Gastrocnemius medialis (tissue), 4 donors: ENCODE data around the gene NF2. TPM values are rescaled to one million over a fixed set of nuclear protein-coding genes. Genes with fewer than 3 reads are reported as not detected.

Experiments used
- ATAC-seq, 2 donors: fragments of 150-250 bp; one replicate each; pipeline ENCODE4 v1.9.1; 2016
- DNase-seq, 2 donors: peaks; one replicate each; pipeline ENCODE4 v3.0.0-alpha.2; 2019
- H3K27ac ChIP-seq, 4 donors: fragments of 200-600 bp; sonication (generic); 1 replicate in 1 of 4; 2 replicates in 3 of 4; pipeline ENCODE4 v1.5.1; 2016 to 2018; ENCODE audit warnings: mild to moderate bottlenecking in 2 of 4, moderate library complexity in 1 of 4
- H3K27me3 ChIP-seq, 3 donors: fragments of 200-600 bp; sonication (generic) in 2 of 3; 1 replicate in 1 of 3; 2 replicates in 2 of 3; pipeline versions ENCODE4 v1.5.1 to v1.6.0; 2016 to 2019; ENCODE audit warnings: mild to moderate bottlenecking in 1 of 3, moderate library complexity in 1 of 3
- H3K36me3 ChIP-seq, 2 donors: fragments of 200-600 bp; sonication (generic) in 1 of 2; one replicate each; pipeline ENCODE4 v1.5.1; 2017 to 2018
- H3K4me1 ChIP-seq, 2 donors: fragments of 200-600 bp; sonication (generic) in 1 of 2; one replicate each; pipeline ENCODE4 v1.5.1; 2016 to 2017; ENCODE audit warnings: mild to moderate bottlenecking in 2 of 2
- H3K4me3 ChIP-seq, 4 donors: fragments of 200-600 bp; sonication (generic) in 3 of 4; 1 replicate in 1 of 4; 2 replicates in 3 of 4; pipeline ENCODE4 v1.5.1; 2016 to 2019; ENCODE audit warnings: mild to moderate bottlenecking in 2 of 4
- H3K9me3 ChIP-seq, 3 donors: fragments of 200-600 bp; sonication (generic) in 2 of 3; 1 replicate in 1 of 3; 2 replicates in 2 of 3; pipeline ENCODE4 v1.5.1; 2016 to 2019
- POLR2A ChIP-seq, 2 donors: fragments of 450-650 bp; IDR thresholded peaks; one replicate each; pipeline ENCODE4 v1.6.1; 2017; ENCODE audit warnings: antibody characterized with exemption in 2 of 2, mild to moderate bottlenecking in 2 of 2, moderate library complexity in 2 of 2
- in situ Hi-C, 4 donors: fragments of 200-750 bp; cut with MboI; loops; one replicate each; pipeline versions ENCODE4 v1.15.0 to v1.8.0; 2017; ENCODE audit warnings: low sequenced_read_pairs in 4 of 4
- intact Hi-C: fragments of 100-400 bp; cut with DNase I; formaldehyde crosslinking; loops from one replicate; pipeline ENCODE4 v1.15.1; 2023; ENCODE audit warnings: low total_unique reads
- total RNA-seq, 4 donors: library from RNA; depleted of rRNA; stranded (reverse); fragments of >200 nt; gene quantifications; one replicate each; pipeline versions ENCODE4 v1.1.0 to v1.2.3, GENCODE V29; 2016
- TF ChIP-seq, protein P1 (sequence below), 5 experiments: fragments of 450-650 bp in 3 of 5; fragments of 200-600 bp in 2 of 5; sonication (generic) in 2 of 5; IDR thresholded peaks in 4 of 5; conservative IDR thresholded peaks in 1 of 5; 1 replicate in 4 of 5; 2 replicates in 1 of 5; pipeline ENCODE4 v1.5.1; 2016 to 2019; ENCODE audit warnings: antibody characterized with exemption in 5 of 5, mild to moderate bottlenecking in 3 of 5, moderate library complexity in 3 of 5

Gene NF2
- total RNA-seq, 4 donors from 2014 or later: 34.7 to 66.3 (median 48.2) TPM

GRCh38 chr22:29606320-29606719, 2.9 kb downstream of the NF2 start:
- intact Hi-C loops: loop anchor here (10.0 kb wide), 1 partner anchor 238 kb away; no protein-coding TSS in a partner anchor
- no peak for TF ChIP-seq POLR2A (IDR thresholded peaks at IDR 0.05)
- TF ChIP-seq, protein P1, sequence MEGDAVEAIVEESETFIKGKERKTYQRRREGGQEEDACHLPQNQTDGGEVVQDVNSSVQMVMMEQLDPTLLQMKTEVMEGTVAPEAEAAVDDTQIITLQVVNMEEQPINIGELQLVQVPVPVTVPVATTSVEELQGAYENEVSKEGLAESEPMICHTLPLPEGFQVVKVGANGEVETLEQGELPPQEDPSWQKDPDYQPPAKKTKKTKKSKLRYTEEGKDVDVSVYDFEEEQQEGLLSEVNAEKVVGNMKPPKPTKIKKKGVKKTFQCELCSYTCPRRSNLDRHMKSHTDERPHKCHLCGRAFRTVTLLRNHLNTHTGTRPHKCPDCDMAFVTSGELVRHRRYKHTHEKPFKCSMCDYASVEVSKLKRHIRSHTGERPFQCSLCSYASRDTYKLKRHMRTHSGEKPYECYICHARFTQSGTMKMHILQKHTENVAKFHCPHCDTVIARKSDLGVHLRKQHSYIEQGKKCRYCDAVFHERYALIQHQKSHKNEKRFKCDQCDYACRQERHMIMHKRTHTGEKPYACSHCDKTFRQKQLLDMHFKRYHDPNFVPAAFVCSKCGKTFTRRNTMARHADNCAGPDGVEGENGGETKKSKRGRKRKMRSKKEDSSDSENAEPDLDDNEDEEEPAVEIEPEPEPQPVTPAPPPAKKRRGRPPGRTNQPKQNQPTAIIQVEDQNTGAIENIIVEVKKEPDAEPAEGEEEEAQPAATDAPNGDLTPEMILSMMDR (IDR thresholded peaks at IDR 0.05 in 4 of 5, conservative IDR thresholded peaks at IDR 0.05 in 1 of 5): no peak
- in situ Hi-C loops: no loop called here
- no peaks in the 10 kb centered on the region for H3K27me3 ChIP-seq
- ATAC-seq (no peak), DNase-seq (no peak)
- no peak overlapping the region for H3K27ac ChIP-seq
- no peaks in the 10 kb centered on the region for H3K9me3 ChIP-seq
- H3K36me3 ChIP-seq: no peaks in the 10 kb centered on the region
- H3K4me1 ChIP-seq: peaks cover 11 to 16% of the 10 kb centered on the region in 2 donors
- H3K4me3 ChIP-seq: no peak overlapping the region

- in situ Hi-C loops (no loop called here), intact Hi-C loops (loop anchor here (10.0 kb wide), 1 partner anchor 237 kb away; no protein-coding TSS in a partner anchor)
- H3K27me3 ChIP-seq: no peaks in the 10 kb centered on the region
- no peak overlapping the region for H3K4me3 ChIP-seq
- H3K9me3 ChIP-seq: no peaks in the 10 kb centered on the region
- H3K4me1 ChIP-seq: peaks cover 11 to 16% of the 10 kb centered on the region in 2 donors
- DNase-seq: no peak
- H3K36me3 ChIP-seq: no peaks in the 10 kb centered on the region
- no peak overlapping the region for H3K27ac ChIP-seq
- TF ChIP-seq POLR2A (IDR thresholded peaks at IDR 0.05): no peak
- ATAC-seq: no peak
Measured at GRCh38 chr22:29607426-29607825, 4.0 kb downstream of the NF2 start.

GRCh38 chr22:29609139-29609538, 5.7 kb downstream of the NF2 start:
- no peaks in the 10 kb centered on the region for H3K36me3 ChIP-seq
- H3K27ac ChIP-seq: no peak overlapping the region
- DNase-seq: no peak
- no peaks in the 10 kb centered on the region for H3K27me3 ChIP-seq
- no peaks in the 10 kb centered on the region for H3K9me3 ChIP-seq
- intact Hi-C loops: loop anchor here (10.0 kb wide), 1 partner anchor 236 kb away; no protein-coding TSS in a partner anchor
- H3K4me3 ChIP-seq: no peak overlapping the region
- no peak for ATAC-seq
- in situ Hi-C loops: no loop called here
- TF ChIP-seq, protein P1 (IDR thresholded peaks at IDR 0.05 in 4 of 5, conservative IDR thresholded peaks at IDR 0.05 in 1 of 5): no peak
- no peak for TF ChIP-seq POLR2A (IDR thresholded peaks at IDR 0.05)
- peaks cover 11 to 15% of the 10 kb centered on the region in 2 donors for H3K4me1 ChIP-seq

- Histone ChIP-seq H3K27me3 (no peaks in the 10 kb centered on the region), H3K9me3 (no peaks in the 10 kb centered on the region), H3K27ac (no peak overlapping the region), H3K4me3 (no peak overlapping the region), H3K36me3 (no peaks in the 10 kb centered on the region), H3K4me1 (peaks cover 0 to 5% of the 10 kb centered on the region in 2 donors)
- in situ Hi-C loops (no loop called here), intact Hi-C loops (no loop called here)
- TF ChIP-seq, protein P1 (IDR thresholded peaks at IDR 0.05 in 4 of 5, conservative IDR thresholded peaks at IDR 0.05 in 1 of 5): no peak
- no peak for TF ChIP-seq POLR2A (IDR thresholded peaks at IDR 0.05)
- ATAC-seq (no peak), DNase-seq (no peak)
Measured at GRCh38 chr22:29610780-29611179, 7.3 kb downstream of the NF2 start.

- in situ Hi-C loops (no loop called here), intact Hi-C loops (no loop called here)
- H3K36me3 ChIP-seq: no peaks in the 10 kb centered on the region
- peaks cover 12 to 23% of the 10 kb centered on the region in 2 donors for H3K4me1 ChIP-seq
- ATAC-seq (no peak), DNase-seq (no peak)
- no peak overlapping the region for H3K4me3 ChIP-seq
- H3K9me3 ChIP-seq: no peaks in the 10 kb centered on the region
- no peaks in the 10 kb centered on the region for H3K27me3 ChIP-seq
- TF ChIP-seq, protein P1 (IDR thresholded peaks at IDR 0.05 in 4 of 5, conservative IDR thresholded peaks at IDR 0.05 in 1 of 5): no peak
- no peak overlapping the region for H3K27ac ChIP-seq
Measured at GRCh38 chr22:29615705-29616327, 12.4 kb downstream of the NF2 start.
